EL (cell line): ENCODE results near the gene COL6A2.
"Not testable (repeated sequence)": the region's sequence is repeated elsewhere in the genome, so short reads cannot be mapped to it uniquely, and the experiment has no call there.

Experiments
- DNase-seq: peaks from one replicate; pipeline ENCODE4 v3.0.0-alpha.2; 2016

The COL6A2 gene

DNA sequence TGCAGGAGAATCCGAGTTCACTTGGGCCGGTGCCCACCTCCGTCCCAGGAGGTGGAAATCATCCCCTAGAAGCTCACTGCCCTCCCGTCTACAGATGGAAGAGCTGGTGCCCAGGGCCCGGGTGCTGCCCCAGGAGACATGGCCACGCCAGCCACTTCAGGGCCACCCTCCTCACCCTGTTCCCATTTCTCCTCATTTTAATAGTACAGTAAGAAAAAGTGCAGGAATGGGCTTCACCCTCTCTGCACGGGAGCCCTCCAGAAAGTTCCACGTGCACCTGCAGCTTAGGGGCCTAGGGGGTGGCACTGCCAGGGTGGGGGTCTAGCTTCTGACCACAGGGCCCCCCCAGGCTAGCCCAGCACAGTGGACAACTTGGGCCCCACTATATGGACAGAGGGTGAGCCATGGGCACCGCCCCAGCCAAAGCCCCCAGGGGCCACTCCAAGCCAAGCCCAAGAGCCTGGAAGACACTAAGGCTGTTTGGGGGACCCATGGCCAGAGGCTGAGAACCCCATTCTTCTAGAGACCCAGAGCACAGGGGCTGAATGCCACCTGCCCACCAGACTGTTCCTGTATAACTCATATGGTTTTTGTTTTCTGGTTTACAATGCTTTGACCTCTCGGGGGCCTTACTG is 60.9 kb downstream of the COL6A2 start:
- no peak for DNase-seq

DNA sequence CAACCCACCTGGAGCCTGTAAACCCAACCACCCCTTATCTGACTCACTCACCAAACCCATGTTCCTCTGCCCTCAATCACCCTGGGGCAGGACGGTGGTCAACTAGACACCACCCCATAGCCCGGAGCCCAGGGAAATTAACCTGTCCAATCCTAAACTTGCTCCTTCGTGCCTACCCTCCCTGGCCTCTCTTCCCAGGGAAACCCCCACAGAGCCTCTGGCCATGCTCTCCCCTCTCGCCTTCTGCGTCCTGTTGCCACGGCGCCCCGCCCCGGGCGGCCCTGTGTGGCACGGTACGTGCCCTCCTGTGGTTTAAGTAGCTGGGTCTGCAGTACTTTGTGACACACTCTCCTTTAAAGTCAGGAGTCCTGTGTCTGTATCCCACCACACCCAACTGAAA is 61.5 kb downstream of the COL6A2 start:
- no peak for DNase-seq

DNA sequence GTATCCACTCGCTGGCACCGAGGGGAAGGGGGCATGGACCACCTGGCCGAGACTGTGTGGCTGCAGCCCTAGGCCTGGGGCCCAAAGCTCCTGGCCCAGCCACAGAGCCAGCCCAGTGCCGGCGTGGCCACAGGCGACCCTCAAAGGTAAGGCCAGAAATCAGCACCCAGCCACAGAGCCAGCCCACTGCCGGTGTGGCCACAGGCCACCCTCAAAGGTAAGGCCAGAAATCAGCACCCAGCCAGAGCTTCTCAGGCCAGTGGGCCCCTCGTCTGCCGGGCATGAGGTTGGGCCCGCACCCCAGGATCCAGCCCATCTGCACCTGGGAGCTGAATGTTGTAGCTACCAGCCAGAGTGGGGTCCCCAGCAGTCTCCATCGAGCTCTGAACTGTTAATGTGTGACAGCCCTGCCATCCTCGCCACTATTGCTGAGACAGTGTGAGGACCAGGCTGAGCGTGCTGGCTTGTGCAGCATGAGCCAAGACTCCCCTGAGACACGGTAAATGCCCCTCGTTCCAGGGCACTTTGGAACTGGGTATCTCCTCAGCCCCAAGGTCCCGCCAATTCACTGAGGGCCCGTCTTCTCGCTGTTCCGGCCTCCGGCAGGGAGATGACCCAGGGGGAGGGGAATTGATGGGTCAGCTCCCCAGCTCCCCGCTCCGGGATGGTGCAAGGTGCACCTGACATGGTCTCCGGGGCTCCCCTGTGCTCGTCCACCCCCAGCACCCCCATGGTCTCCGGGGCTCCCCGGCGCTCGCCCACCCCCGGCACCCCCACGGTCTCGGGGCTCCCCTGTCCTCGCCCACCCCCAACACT is 62.1 kb downstream of the COL6A2 start:
- DNase-seq = no peak

DNA sequence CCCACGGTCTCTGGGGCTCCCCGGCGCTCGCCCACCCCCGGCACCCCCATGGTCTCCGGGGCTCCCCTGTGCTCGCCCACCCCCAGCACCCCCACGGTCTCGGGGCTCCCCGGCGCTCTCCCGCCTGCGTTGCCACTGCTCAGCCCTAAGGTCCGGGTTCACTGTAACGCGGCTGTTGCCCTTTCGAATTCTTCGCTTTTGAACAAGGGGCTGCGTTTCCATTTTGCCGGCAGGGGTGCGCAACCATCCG is 62.7 kb downstream of the COL6A2 start:
- DNase-seq = no peak

DNA sequence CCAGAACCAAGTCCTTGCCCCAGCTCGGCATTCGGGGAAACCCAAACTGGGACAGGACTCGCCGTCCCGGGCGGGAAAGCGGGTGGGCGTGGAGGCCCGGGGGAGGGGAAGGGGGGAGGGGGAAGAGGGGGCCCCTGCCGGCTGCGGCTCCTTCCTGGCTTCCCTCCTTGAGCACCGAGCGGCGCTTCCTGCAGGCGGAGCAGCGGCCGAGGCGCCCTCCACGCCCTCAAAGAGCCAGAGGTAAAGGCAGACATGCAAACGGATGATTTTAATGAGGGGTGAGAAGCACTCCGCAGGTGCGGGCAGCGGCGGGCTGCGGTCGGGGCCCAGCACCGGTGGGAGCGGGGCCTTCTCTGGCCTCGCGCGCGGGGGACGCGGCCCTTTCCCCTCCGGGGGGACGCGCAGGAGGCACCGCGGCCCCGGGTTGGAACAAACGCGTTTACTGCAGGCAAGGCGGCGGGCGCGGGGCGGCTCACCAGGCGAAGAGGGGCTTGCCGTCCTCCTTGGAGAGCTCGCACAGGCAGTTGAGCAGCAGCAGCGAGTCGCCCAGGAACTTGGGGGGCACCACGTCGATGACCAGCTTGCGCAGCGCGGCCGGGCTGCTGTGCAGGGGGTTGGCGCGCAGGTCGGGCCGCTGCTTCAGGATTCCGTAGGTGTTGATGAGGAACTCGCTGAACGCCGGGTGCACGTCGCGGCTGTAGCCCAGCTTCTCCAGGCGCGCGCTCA is 63.2 kb downstream of the COL6A2 start:
- DNase-seq = no peak

DNA sequence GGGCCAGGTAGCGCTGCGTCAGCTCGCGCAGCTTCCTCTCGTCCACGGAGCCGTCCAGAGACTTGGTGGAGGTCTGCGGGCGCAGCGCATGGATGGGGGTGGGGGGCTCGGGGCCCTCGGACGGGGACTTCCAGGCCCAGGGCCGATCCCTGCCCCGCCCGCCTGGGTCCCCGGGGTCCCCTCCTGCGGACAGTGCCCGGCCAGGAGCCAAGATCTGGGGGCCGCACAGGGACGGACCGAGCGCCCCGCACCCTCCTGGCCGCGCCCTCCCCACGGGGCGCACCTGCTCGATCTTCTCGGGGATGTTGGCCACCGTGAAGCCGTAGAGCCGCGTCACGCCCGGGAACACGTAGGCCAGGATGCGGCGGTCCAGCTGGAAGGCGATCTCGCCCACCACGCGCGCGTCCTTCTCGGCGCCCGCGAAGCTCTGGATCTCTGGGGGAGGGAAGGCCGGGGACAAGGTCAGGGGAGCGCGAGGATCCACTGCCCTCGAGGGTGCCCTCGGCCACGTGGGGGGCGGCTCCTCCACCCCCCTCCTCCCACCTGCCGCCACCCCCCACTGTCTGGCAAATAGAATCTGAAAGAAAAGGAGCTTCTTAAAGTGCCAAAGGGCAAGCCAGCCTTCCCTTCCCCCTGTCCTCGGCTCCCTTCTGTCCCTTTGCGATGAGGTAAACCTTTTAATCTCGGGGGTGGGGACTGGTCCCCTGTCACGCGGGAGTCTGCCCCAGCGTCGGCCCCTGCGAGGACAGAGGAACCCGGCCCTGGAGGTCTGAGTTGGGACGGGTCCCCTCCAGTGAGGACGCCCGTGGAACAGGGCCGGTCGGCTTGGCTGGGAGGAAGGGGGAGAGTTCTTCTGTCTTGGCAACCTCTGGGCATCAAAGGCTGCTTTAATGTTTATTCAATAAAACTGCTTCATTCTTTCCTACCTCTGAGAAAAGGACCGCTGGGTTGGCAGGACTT is 64.0 kb downstream of the COL6A2 start:
- no peak for DNase-seq

DNA sequence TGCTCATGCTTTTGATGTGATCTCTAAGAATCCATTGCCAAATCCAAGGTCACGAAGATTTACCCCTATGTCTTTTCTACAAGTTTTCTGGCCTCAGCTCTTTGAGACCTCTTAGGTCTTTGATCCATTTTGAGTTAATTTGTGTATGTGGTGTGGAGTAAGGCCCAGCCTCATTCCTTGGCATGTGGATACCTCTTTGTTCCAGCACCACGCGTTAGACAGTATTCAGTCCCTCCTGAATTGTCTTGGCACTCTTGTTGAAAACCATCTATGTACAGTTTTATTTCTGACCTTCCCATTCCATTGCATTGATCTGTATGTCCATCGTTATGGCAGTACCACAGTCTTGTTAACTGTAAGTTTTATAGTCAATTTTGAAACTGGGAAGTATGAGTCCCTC is 65.5 kb downstream of the COL6A2 start:
- no peak for DNase-seq

DNA sequence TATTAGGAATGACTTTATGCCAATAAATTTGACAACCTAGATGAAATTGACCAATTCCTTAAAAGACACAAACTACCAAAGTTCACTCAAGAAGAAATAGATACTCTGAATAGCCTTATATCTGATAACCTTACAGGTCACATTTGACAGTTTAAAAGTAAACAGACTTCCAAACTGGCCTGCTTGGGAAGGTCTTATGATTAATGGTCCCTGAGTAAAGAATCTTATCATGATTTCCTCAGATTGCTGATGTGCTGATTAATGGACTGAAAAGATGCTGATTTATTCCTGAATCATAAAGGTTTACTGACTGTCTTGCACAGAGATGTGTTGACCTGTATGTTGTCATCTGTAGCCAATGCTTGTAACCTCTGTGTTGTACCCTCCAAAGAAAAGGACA is 67.2 kb downstream of the COL6A2 start:
- no peak for DNase-seq

DNA sequence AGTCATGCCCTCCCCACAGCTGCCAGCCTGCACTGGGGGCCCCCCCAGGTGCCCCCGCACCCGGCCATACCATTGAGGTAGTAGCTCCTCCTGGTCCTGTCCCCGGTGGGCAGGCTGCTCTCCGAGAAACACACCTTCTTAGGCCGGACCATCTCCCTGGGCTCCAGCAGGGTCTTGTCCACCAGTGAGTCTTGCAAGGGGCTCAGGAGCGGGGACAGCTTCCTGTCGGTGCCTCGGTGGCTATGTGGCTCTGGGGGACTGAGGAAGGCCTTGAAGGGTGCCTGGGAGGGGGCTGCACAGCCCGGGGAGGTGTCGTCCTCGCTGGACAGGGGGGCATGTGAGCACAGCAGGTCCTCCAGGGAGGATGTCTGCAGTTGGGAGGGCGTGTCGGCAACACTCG is 70.3 kb downstream of the COL6A2 start:
- no peak for DNase-seq

DNA sequence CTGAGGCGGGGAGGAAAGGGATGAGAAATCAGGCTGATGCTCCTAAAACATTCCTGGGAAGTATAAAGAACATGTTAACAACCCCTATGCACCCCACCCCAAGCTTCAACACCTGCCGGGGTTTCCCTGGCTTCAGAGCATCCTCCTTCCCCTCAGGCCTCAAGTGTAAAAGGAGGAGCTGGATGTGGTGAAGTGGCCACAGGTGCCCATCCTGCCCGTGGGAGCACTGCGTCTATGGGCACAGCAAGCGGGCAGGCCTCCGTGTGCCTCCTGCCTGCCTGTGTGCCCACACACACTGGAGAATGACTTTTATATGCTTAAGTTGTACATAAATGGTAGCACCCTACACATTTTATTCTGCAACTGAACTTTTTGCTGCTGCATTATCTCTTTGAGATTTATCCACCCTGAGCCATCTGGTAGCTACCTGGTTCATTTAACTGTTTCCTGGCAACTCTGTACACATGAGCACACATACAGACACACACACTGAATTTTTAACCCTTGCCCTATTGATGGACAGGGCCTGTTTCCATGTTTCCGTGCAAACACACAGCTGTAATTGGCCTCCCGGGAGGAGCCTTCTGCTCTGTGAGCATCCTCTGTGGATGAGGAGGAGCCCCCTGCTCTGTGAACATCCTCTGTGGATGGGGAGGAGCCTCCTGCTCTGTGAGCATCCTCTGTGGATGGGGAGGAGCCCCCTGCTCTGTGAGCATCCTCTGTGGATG is 70.9 kb downstream of the COL6A2 start:
- DNase-seq = no peak

DNA sequence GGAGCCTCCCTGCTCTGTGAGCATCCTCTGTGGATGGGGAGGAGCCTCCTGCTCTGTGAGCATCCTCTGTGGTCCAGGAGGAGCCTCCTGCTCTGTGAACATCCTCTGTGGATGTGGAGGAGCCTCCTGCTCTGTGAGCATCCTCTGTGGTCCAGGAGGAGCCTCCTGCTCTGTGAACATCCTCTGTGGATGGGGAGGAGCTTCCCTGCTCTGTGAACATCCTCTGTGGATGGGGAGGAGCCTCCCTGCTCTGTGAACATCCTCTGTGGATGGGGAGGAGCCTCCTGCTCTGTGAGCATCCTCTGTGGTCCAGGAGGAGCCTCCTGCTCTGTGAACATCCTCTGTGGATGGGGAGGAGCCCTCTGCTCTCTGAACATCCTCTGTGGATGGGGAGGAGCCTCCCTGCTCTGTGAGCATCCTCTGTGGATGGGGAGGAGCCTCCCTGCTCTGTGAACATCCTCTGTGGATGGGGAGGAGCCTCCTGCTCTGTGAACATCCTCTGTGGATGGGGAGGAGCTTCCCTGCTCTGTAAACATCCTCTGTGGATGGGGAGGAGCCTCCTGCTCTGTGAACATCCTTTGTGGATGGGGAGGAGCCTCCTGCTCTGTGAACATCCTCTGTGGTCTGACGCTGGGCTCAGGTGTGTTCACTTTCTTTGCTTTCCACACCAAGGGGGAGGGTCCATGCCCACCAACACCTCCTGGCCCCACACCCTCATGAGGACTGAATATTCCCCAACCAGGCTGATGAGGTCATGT is 72.7 kb downstream of the COL6A2 start:
- not testable (repeated sequence) for DNase-seq

DNA sequence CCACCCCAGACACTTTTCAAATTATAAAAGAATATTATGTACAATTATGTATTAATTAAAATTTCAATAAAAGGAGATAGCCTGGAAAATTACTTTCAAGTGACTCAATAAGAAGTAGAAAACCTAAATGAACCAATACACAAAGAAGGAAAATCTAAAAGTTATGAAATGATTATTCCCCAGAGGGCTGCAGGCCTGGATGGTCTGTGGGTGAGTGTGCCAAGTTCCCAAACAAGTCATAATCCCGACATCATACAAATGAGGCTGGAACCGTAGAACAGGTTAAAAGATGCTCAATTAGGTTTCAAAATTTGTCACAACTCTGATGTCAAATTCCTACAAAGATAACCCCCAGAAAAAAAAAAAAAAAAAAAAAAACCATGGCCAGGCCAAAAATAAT is 73.7 kb downstream of the COL6A2 start:
- DNase-seq = no peak

DNA sequence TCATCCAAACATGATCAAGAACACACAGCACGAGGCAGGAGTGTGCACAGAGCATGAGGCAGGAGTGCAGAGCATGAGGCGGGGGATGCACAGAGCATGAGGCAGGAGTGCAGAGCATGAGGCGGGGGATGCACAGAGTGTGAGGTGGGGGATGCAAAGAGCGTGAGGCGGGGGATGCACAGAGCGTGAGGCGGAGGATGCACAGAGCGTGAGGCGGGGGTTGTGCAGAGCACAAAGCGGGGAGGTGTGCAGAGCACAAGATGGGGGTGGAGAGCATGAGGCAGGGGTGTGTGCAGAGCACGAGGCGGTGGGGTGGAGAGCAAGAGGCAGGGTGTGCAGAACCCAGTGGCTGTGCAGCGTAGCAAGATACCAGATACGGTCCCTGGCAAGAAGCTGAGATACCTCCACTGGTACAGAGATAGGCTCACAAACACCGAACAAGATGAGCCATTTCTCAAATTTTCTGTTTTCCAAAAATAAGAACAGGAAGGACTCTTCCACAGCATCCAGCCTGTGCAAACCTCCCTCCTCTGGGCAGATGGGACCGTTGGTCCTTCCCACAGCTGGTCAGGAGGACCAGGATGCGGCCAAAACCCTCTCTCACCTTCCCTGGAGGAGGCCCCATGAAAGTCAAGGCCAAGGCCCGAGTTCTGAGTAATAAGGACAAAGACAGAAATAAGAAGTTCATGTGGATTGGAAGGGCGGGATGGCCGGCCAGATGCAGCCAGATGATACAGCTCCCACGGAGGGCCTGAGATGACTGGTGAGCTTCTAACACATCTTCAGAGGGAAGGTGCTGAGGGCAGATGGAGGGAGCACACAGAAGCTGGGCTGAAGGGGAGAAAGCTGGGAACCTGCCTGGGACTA is 74.3 kb downstream of the COL6A2 start:
- DNase-seq = no peak

DNA sequence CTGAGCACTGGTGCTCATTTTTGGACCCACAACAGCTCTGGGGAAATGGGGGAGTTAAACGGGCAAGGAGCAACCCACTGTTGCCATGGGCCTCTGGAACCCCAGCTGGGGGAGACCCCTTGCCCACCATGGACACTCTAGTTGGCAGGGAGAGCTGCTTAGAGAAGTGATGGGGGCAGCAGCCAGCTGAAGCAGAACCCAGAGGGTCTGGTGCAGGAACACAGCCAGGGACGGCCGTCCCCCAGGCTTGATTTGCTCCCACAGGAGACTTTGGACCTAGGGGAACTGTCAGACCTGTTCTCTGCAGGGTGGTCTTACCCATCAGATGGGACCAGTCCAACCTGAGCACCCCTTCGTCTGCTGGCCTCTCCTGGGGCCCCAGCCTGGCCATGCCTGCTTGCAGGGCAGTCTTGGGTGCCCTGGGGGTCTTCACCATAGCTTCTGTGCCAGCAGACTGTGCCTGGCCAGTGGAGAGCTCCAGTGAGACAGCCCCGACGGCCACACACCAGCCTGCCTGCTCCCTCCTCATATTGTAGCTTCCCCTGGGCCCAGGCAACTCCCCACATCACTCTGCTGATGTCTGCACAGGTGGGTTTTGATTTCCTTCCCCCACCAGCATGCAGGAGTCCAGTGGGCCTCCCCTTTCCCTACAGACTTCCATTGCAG is 75.1 kb downstream of the COL6A2 start:
- no peak for DNase-seq

DNA sequence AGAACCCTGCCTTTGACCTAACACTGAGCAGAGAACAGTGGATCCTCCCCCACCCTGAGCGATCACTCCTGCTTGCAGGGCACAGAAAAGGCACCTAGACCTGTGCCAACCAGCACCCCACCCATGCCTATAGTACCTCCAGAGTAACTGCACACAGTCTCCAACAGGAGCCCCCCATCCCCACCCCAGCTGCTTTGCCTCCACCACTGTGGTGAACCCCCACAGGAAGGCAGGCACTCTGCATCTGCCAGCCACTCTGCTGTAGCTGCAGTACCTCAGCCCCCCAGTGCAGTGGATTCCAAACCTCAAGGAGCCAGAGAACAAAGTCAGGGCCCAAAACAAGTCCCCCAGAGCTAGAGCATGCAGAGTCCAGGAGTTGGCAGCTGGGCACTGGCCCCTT is 75.7 kb downstream of the COL6A2 start:
- no peak for DNase-seq

DNA sequence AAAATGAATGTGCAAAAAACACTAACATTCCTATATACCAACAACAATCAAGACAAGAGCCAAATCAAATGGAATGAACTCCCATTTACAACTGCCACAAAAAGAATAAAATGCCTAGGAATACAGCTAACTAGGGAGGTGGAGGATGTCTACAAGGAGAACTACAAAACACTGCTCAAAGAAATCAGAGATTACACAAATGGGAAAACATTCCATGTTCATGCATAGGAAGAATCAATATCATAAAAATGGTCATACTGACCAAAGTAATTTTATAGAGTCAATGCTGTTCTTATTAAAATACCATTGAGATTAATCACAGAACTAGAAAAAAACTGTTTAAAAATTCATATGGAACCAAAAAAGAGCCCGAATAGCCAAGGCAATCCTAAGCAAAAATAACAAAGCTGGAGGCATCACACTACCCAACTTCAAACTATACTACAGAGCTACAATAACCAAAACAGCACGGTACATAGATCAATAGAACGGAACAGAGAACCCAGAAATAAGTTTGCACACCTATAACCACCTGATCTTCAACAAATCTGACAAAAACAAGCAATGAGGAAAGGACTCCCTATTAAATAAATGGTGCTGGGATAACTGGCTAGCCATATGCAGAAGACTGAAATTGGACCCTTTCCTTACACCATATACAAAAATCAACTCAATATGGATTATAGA is 78.7 kb downstream of the COL6A2 start:
- DNase-seq = not testable (repeated sequence)

DNA sequence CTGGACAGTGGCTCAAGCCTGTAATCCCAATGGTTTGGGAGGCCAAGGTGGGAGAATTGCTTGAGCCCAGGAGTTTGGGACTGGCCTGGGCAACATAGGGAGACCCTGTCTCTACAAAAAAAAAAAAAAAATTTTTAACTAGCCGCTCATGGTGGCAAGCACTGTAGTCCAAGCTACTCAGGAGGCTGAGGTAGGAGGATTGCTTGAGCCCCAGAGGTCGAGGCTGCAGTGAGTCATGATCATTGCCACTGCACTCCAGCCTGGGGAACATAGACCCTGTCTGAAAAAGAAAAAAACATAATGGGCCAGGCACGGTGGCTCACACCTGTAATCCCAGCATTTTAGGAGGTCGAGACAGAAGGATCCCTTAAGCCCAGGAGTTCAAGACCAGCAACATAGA is 81.0 kb downstream of the COL6A2 start:
- no peak for DNase-seq
